Vagina (tissue), 2 donors: ENCODE results near the gene LONP2. TPM values are rescaled to one million over a fixed set of nuclear protein-coding genes. Genes with fewer than 3 reads are reported as not detected.
"Not testable (repeated sequence)": the region's sequence is repeated elsewhere in the genome, so short reads cannot be mapped to it uniquely, and the experiment has no call there.

ENCODE experiments used
- DNase-seq, 2 donors: peaks; one replicate each; pipeline ENCODE4 v3.0.0-alpha.2; 2017; ENCODE audit errors: extremely low spot score in 2 of 2
- H3K27ac ChIP-seq: fragments of 200-600 bp; sonication (generic); one replicate; pipeline ENCODE4 v1.5.1; 2019
- H3K27me3 ChIP-seq: fragments of 200-600 bp; sonication (generic); one replicate; pipeline ENCODE4 v1.5.1; 2019
- H3K36me3 ChIP-seq, 2 donors: fragments of 200-600 bp; sonication (generic); one replicate each; pipeline ENCODE4 v1.5.1; 2017 to 2019
- H3K4me1 ChIP-seq: fragments of 200-600 bp; sonication (generic); one replicate; pipeline ENCODE4 v1.5.1; 2019
- H3K4me3 ChIP-seq, 2 donors: fragments of 200-600 bp; sonication (generic); 1 replicate in 1 of 2; 2 replicates in 1 of 2; pipeline ENCODE4 v1.5.1; 2016 to 2019
- H3K9me3 ChIP-seq: fragments of 200-600 bp; sonication (generic); one replicate; pipeline ENCODE4 v1.5.1; 2019
- CTCF ChIP-seq, 3 experiments: fragments of 450-650 bp in 2 of 3; fragments of 200-600 bp in 1 of 3; sonication (generic) in 1 of 3; IDR thresholded peaks; one replicate each; pipeline ENCODE4 v1.5.1; 2017 to 2019; ENCODE audit warnings: antibody characterized with exemption in 3 of 3, mild to moderate bottlenecking in 2 of 3, moderate library complexity in 2 of 3
- POLR2A ChIP-seq, 2 donors: fragments of 450-650 bp; IDR thresholded peaks; one replicate each; pipeline ENCODE4 v1.6.1; 2017; ENCODE audit warnings: antibody characterized with exemption in 2 of 2, mild to moderate bottlenecking in 2 of 2, moderate library complexity in 2 of 2
- POLR2AphosphoS5 ChIP-seq, 2 donors: sonication (generic); formaldehyde crosslinking; IDR thresholded peaks; one replicate each; pipeline ENCODE4 v1.9.0; 2017; ENCODE audit warnings: antibody characterized with exemption in 2 of 2, mild to moderate bottlenecking in 2 of 2, low read depth in 1 of 2; ENCODE audit not compliant: insufficient read depth in 1 of 2
- intact Hi-C: fragments of 100-400 bp; cut with DNase I; formaldehyde crosslinking; loops from one replicate; pipeline ENCODE4 v1.15.1; 2023
- total RNA-seq: library from RNA; depleted of rRNA; stranded (reverse); fragments of >200 nt; gene quantifications from one replicate; pipeline ENCODE4 v1.2.3, GENCODE V29; 2016

The LONP2 gene
- total RNA-seq, 1 donor from 2014 or later: 40.3 TPM

DNA sequence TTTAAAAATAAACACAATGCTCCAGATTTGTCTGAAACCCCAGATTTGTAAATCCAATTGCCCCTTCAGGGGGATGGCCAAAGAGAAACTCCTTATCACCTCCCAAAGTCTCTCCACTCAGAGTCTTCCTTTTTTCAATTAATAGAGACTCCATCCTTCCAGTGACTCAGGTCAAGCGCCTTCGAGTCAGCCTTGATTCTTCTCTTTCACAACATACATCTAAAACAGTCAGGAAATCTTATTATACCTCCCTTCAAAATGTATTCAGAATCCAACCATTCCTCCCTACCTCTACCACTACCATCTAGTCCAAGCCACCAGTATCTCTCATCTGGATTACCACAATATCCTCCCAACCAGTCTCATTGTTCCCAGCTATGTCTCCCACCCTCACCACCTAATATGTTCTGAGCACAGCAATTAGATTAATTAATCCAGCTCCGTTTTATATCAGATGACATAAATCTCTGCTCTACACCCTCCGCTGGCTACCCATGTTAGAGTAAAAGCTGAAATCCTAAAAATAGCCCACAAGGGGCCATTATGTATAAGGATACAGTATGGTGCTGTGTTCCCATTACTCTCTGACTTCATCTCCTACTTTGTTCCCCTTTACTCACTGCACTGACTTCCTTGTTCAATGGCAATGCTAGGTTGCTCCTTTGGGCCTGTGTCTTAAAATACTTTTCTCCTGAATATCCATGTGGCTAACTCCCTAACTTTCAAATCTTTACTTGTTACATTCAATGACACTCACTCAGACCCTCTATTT is 129.3 kb downstream of the LONP2 start:
- peaks cover 78% of the 10 kb centered on the region for H3K4me1 ChIP-seq
- H3K27ac ChIP-seq: no peak overlapping the region
- no peak for DNase-seq
- intact Hi-C loops: no loop called here
- no peak overlapping the region for H3K4me3 ChIP-seq
- no peaks in the 10 kb centered on the region for H3K27me3 ChIP-seq
- TF ChIP-seq CTCF (IDR thresholded peaks at IDR 0.05) (no peak), POLR2A (IDR thresholded peaks at IDR 0.05) (no peak), POLR2AphosphoS5 (IDR thresholded peaks at IDR 0.05; ENCODE audit: insufficient read depth in 1 of 2, low read depth in 1 of 2) (no peak)
- no peaks in the 10 kb centered on the region for H3K9me3 ChIP-seq
- no peaks in the 10 kb centered on the region for H3K36me3 ChIP-seq

DNA sequence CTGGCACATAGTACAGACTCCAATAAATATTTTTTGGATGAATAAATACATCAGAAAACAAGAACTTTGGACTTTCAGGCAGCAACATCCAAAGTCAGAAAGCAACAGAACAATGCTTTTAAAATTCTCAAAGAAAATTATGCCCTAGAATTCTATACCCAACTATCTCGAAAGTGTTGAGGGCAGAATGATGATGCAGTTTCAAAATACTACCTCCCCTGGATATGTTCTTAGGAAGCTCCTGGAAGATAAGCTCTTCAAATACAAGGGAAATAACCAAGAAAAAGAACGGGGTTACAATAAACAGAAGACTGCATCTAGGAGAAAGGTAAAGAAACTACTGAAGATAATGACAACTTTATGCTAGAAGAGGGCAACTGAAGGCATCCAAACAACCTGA is 130.2 kb downstream of the LONP2 start:
- H3K27ac ChIP-seq: no peak overlapping the region
- DNase-seq: no peak
- no peak overlapping the region for H3K4me3 ChIP-seq
- H3K9me3 ChIP-seq: no peaks in the 10 kb centered on the region
- TF ChIP-seq POLR2A (IDR thresholded peaks at IDR 0.05) (no peak), POLR2AphosphoS5 (IDR thresholded peaks at IDR 0.05; ENCODE audit: insufficient read depth in 1 of 2, low read depth in 1 of 2) (no peak), CTCF (IDR thresholded peaks at IDR 0.05) (no peak)
- peaks cover 86% of the 10 kb centered on the region for H3K4me1 ChIP-seq
- no peaks in the 10 kb centered on the region for H3K27me3 ChIP-seq
- intact Hi-C loops: no loop called here
- no peaks in the 10 kb centered on the region for H3K36me3 ChIP-seq

DNA sequence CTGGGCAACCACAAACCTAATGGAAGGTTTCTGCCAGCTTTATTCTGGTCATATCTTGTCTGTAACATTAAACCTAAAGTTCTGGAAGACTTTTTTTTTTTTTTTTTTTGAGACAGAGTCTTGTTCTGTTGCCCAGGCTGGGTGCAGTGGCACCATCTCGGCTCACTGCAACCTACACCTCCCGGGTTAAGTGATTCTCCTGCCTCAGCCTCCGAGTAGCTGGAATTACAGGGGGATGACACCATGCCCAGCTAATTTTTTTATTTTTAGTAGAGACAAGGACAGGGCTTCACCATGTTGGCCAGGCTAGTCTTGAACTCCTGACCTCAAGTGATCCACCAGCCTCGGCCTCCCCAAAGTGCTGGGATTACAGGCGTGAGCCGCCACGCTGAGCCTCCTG is 133.2 kb downstream of the LONP2 start:
- H3K27me3 ChIP-seq, H3K36me3 ChIP-seq, intact Hi-C loops, H3K27ac ChIP-seq, H3K9me3 ChIP-seq, H3K4me3 ChIP-seq: not testable (repeated sequence)
- peaks cover 94% of the 10 kb centered on the region for H3K4me1 ChIP-seq
- peak in 1 of 2 donors; percentile 40 for DNase-seq

DNA sequence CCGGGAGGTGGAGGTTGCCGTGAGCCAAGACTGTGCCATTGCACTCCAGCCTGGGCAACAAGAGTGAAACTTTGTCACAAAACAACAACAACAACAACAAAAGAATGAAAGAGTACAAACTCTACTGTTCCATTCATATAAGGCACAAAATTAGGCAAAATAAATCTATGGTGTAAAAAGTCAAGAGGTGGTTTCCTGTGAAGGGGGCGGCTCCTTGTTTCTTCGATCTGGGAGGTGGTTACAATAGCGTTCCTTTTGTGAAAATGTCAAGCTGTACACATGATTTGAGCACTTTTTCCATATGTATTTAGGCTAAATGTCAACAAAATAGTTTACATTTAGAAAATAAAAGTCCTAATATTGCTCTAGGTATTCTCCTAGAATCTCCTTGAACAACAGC is 134.2 kb downstream of the LONP2 start:
- TF ChIP-seq CTCF (IDR thresholded peaks at IDR 0.05) (no peak), POLR2A (IDR thresholded peaks at IDR 0.05) (no peak), POLR2AphosphoS5 (IDR thresholded peaks at IDR 0.05; ENCODE audit: insufficient read depth in 1 of 2, low read depth in 1 of 2) (no peak)
- no peaks in the 10 kb centered on the region for H3K36me3 ChIP-seq
- intact Hi-C loops: no loop called here
- no peak for DNase-seq
- no peak overlapping the region for H3K4me3 ChIP-seq
- H3K4me1 ChIP-seq: peaks cover 98% of the 10 kb centered on the region
- no peaks in the 10 kb centered on the region for H3K9me3 ChIP-seq
- no peak overlapping the region for H3K27ac ChIP-seq
- H3K27me3 ChIP-seq: no peaks in the 10 kb centered on the region

DNA sequence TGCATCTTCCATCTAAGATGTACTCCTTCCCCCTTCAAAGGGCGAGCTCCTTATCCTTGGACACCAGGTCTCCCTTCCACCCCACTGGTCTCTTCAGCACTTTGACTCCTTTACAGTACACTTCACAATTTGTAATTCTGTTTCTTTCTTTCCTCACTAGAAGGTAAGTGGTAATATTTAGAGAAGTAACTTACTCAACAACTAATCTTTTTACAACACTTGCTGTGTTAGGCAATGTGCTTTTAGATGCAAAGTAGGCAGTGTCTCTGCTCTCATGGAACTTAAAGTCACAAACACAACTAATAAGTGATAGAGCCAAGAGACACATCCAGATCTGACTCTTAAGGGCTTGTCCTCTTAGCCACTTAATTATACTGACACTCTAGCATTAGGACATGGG is 134.7 kb downstream of the LONP2 start:
- no peaks in the 10 kb centered on the region for H3K36me3 ChIP-seq
- H3K9me3 ChIP-seq: no peaks in the 10 kb centered on the region
- no peak overlapping the region for H3K4me3 ChIP-seq
- DNase-seq: peak in 1 of 2 donors; percentile 16
- H3K27ac ChIP-seq: no peak overlapping the region
- intact Hi-C loops: no loop called here
- H3K27me3 ChIP-seq: no peaks in the 10 kb centered on the region
- H3K4me1 ChIP-seq: peaks cover 98% of the 10 kb centered on the region
- TF ChIP-seq POLR2AphosphoS5 (IDR thresholded peaks at IDR 0.05; ENCODE audit: insufficient read depth in 1 of 2, low read depth in 1 of 2) (no peak), POLR2A (IDR thresholded peaks at IDR 0.05) (no peak), CTCF (IDR thresholded peaks at IDR 0.05) (no peak)
